K562 (cell line): ENCODE data around the gene POLR3C. TPM values are rescaled to one million over a fixed set of nuclear protein-coding genes. Genes with fewer than 3 reads are reported as not detected.

Experiments
- ADNP ChIP-seq: fragments of 200-800 bp; sonication (Bioruptor generic); IDR thresholded peaks from 2 replicates; pipeline ENCODE4 v1.6.1; 2016; ENCODE audit warnings: missing genetic modification characterization, missing compliant biosample characterization
- FOXJ3 ChIP-seq: sonication (generic); formaldehyde crosslinking; IDR thresholded peaks from 2 replicates; pipeline ENCODE4 v1.4.0; 2020; ENCODE audit warnings: mild to moderate bottlenecking, missing genetic modification reagents
- HEY1 ChIP-seq: fragments of 250-450 bp; sonication (Bioruptor Pico); IDR thresholded peaks from 2 replicates; pipeline ENCODE4 v1.5.0; 2020; ENCODE audit warnings: mild to moderate bottlenecking, moderate library complexity, borderline replicate concordance
- HNRNPL ChIP-seq: fragments of 200-400 bp; formaldehyde crosslinking; IDR thresholded peaks from 2 replicates; pipeline ENCODE4 v1.6.1; 2017; ENCODE audit warnings: low read depth, mild to moderate bottlenecking, low read length
- KDM1A ChIP-seq, 2 experiments: fragments of 450-650 bp; IDR thresholded peaks; 2 replicates each; pipeline ENCODE4 v1.6.1; 2016; ENCODE audit warnings: mild to moderate bottlenecking in 2 of 2
- KLF6 ChIP-seq: fragments of 250-450 bp; sonication (Bioruptor Pico); IDR thresholded peaks from 2 replicates; pipeline ENCODE4 v1.4.0; 2020; ENCODE audit warnings: mild to moderate bottlenecking, moderate library complexity, borderline replicate concordance
- MAFF ChIP-seq: IDR thresholded peaks from 2 replicates; pipeline ENCODE4 v1.6.1; 2012; ENCODE audit warnings: low read length, improper control_type of control experiment
- MAZ ChIP-seq, 2 experiments: fragments of 450-650 bp in 1 of 2; sonication (generic) in 1 of 2; formaldehyde crosslinking; IDR thresholded peaks in 1 of 2; conservative IDR thresholded peaks in 1 of 2; 2 replicates each; pipeline versions ENCODE4 v1.4.0 to v1.5.0; 2020; ENCODE audit warnings: mild to moderate bottlenecking in 1 of 2, missing genetic modification reagents in 1 of 2
- POLR2AphosphoS5 ChIP-seq: IDR thresholded peaks from 2 replicates; pipeline ENCODE4 v1.6.1; 2011; ENCODE audit warnings: mild to moderate bottlenecking, low read depth, low read length, moderate library complexity; ENCODE audit not compliant: control insufficient read depth, insufficient read depth
- RBM17 ChIP-seq: fragments of 200-400 bp; formaldehyde crosslinking; IDR thresholded peaks from 2 replicates; pipeline ENCODE4 v1.6.1; 2017; ENCODE audit warnings: low read depth, mild to moderate bottlenecking, low read length, borderline replicate concordance
- SAFB2 ChIP-seq: fragments of 200-400 bp; formaldehyde crosslinking; IDR thresholded peaks from 2 replicates; pipeline ENCODE4 v1.6.1; 2018; ENCODE audit warnings: borderline replicate concordance, low read length, low read depth, moderate library complexity; ENCODE audit not compliant: severe bottlenecking
- SIN3B ChIP-seq: fragments of 450-650 bp; IDR thresholded peaks from 2 replicates; pipeline ENCODE4 v1.6.1; 2017; ENCODE audit warnings: low read depth, mild to moderate bottlenecking, moderate library complexity
- SMAD4 ChIP-seq: fragments of 250-450 bp; sonication (Bioruptor Pico); conservative IDR thresholded peaks from 2 replicates; pipeline ENCODE4 v1.8.0; 2021; ENCODE audit warnings: inconsistent platforms, mild to moderate bottlenecking, moderate library complexity
- SMARCE1 ChIP-seq: fragments of 450-650 bp; IDR thresholded peaks from 2 replicates; pipeline ENCODE4 v1.7.1; 2016; ENCODE audit warnings: mild to moderate bottlenecking
- SNRNP70 ChIP-seq: fragments of 200-400 bp; formaldehyde crosslinking; optimal IDR thresholded peaks from 2 replicates; pipeline ENCODE3; 2017; ENCODE audit warnings: low read depth, low read length
- SPI1 ChIP-seq: IDR thresholded peaks from 2 replicates; pipeline ENCODE4 v1.6.1; 2011; ENCODE audit warnings: low read depth, low read length, control low read depth, borderline replicate concordance
- TAF1 ChIP-seq: IDR thresholded peaks from 2 replicates; pipeline ENCODE4 v1.6.1; 2011; ENCODE audit warnings: mild to moderate bottlenecking, low read length, moderate library complexity; ENCODE audit not compliant: insufficient read depth, control insufficient read depth, severe bottlenecking; ENCODE audit errors: extremely low read depth
- ZNF12 ChIP-seq: sonication (generic); formaldehyde crosslinking; IDR thresholded peaks from 2 replicates; pipeline ENCODE4 v1.4.0; 2020; ENCODE audit warnings: mild to moderate bottlenecking, missing genetic modification reagents
- ZNF561 ChIP-seq: fragments of 450-650 bp; formaldehyde crosslinking; conservative IDR thresholded peaks from 2 replicates; pipeline ENCODE4 v1.4.0; 2020; ENCODE audit warnings: mild to moderate bottlenecking, moderate library complexity
- ZNF589 ChIP-seq: fragments of 200-800 bp; sonication (Bioruptor generic); IDR thresholded peaks from 2 replicates; pipeline ENCODE4 v1.6.1; 2016; ENCODE audit warnings: low read depth, missing genetic modification characterization, missing compliant biosample characterization
- ZNF639 ChIP-seq, 2 experiments: fragments of 200-800 bp in 1 of 2; sonication (Bioruptor generic) in 1 of 2; sonication (generic) in 1 of 2; formaldehyde crosslinking in 1 of 2; IDR thresholded peaks in 1 of 2; conservative IDR thresholded peaks in 1 of 2; 2 replicates each; pipeline versions ENCODE4 v1.5.0 to v1.6.1; 2016 to 2020; ENCODE audit warnings: missing compliant biosample characterization in 1 of 2, missing genetic modification characterization in 1 of 2, missing genetic modification reagents in 1 of 2
- ZNF778 ChIP-seq: fragments of 450-650 bp; formaldehyde crosslinking; IDR thresholded peaks from 2 replicates; pipeline ENCODE4 v1.4.0; 2020; ENCODE audit warnings: mild to moderate bottlenecking, moderate library complexity
- polyA plus RNA-seq, 8 experiments: library from polyadenylated mRNA; depleted of rRNA in 4 of 8; stranded (reverse) in 5 of 8; unstranded in 3 of 8; fragments of >200 nt; fragmentation: Nextera tagmentation in 2 of 8; fragmentation: Illumina TruSeq in 1 of 8; extraction: Ambion mirVana in 2 of 8; extraction: Trizol in 1 of 8; gene quantifications; 2 replicates each; pipeline versions ENCODE4 v1.2.1 to v1.2.3, GENCODE V29; 2011 to 2014; ENCODE audit warnings: inconsistent platforms in 1 of 8, missing spikeins in 1 of 8
- total RNA-seq, 7 experiments: library from RNA; depleted of rRNA in 6 of 7; stranded (reverse); fragments of >200 nt in 6 of 7; fragmentation: Illumina TruSeq in 2 of 7; extraction: Trizol in 2 of 7; gene quantifications; 2 replicates each; pipeline versions ENCODE4 v1.2.1 to v1.2.3, GENCODE V29; 2011 to 2021; ENCODE audit warnings: low replicate concordance in 1 of 7
- TF ChIP-seq, protein P1 (sequence below), 2 experiments: fragments of 450-650 bp; conservative IDR thresholded peaks; 2 replicates each; pipeline ENCODE4 v1.6.1; 2017; ENCODE audit warnings: mild to moderate bottlenecking in 2 of 2, moderate library complexity in 2 of 2

POLR3C gene
- total and polyA plus RNA-seq, 9 of the 15 experiments (the other 6 are each of a cell fraction or from before 2014, with no cell fraction given) = 19.7 to 64.1 (median 45.2) TPM

GRCh38 chr1:145891587-145892485 is 67.8 kb downstream of the POLR3C start (continued):
- no peak for TF ChIP-seq ZNF639 (CRISPR knock-in tag; conservative IDR thresholded peaks at IDR 0.05 in 1 of 2, IDR thresholded peaks at IDR 0.05 in 1 of 2)
- TF ChIP-seq MAZ (CRISPR knock-in tag; conservative IDR thresholded peaks at IDR 0.05 in 1 of 2, IDR thresholded peaks at IDR 0.05 in 1 of 2) = peak in 1 of 2 experiments; percentile 81; a peak in 2 of 4 replicates
- no peak for TF ChIP-seq HEY1 (CRISPR knock-in tag)
- TF ChIP-seq, protein P1, sequence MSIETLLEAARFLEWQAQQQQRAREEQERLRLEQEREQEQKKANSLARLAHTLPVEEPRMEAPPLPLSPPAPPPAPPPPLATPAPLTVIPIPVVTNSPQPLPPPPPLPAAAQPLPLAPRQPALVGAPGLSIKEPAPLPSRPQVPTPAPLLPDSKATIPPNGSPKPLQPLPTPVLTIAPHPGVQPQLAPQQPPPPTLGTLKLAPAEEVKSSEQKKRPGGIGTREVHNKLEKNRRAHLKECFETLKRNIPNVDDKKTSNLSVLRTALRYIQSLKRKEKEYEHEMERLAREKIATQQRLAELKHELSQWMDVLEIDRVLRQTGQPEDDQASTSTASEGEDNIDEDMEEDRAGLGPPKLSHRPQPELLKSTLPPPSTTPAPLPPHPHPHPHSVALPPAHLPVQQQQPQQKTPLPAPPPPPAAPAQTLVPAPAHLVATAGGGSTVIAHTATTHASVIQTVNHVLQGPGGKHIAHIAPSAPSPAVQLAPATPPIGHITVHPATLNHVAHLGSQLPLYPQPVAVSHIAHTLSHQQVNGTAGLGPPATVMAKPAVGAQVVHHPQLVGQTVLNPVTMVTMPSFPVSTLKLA (conservative IDR thresholded peaks at IDR 0.05) = no peak; a peak in 1 of 4 replicates
- no peak for TF ChIP-seq SIN3B
- TF ChIP-seq TAF1 = no peak
- TF ChIP-seq SAFB2 = no peak
- no peak for TF ChIP-seq RBM17
- no peak for TF ChIP-seq ZNF778 (CRISPR knock-in tag)
- no peak for TF ChIP-seq HNRNPL
- peak in 1 of 2 experiments; percentile 6; a peak in 1 of 4 replicates for TF ChIP-seq KDM1A (IDR thresholded peaks at IDR 0.05)
- TF ChIP-seq ZNF12 (CRISPR knock-in tag) = peak; percentile 85; the same call in 1 of the 2 replicates
- TF ChIP-seq KLF6 (CRISPR knock-in tag) = no peak
- no peak for TF ChIP-seq SNRNP70
- peak; percentile 20; the same call in 1 of the 2 replicates for TF ChIP-seq ZNF589 (CRISPR knock-in tag)
- TF ChIP-seq SPI1 = peak; percentile 41; the same call in 1 of the 2 replicates
- TF ChIP-seq ZNF561 (CRISPR knock-in tag) = no peak
- TF ChIP-seq SMARCE1 = 0 out of 2 replicates have a peak, but pooled peaks have one; percentile 31
- no peak for TF ChIP-seq MAFF
- no peak for TF ChIP-seq FOXJ3 (CRISPR knock-in tag)
- TF ChIP-seq POLR2AphosphoS5 = no peak
- no peak for TF ChIP-seq ADNP
- TF ChIP-seq SMAD4 = peak; percentile 36; the same call in 1 of the 2 replicates
